Endothelial cell of umbilical vein (primary cell): ENCODE results near the gene CMBL. TPM values are rescaled to one million over a fixed set of nuclear protein-coding genes. Genes with fewer than 3 reads are reported as not detected.

Experiments
- BruUV-seq: library from RNA; stranded (reverse); fragments of 400-500 nt; replicated peaks from 2 replicates; lab custom pipeline; 2021; lab: Mats Ljungman, UMichigan
- CTCF ChIA-PET: fragments of 300-600, 350-600 bp; sonication (Branson Sonifier 250); formaldehyde crosslinking; loops from one replicate; lab custom pipeline; 2021; ENCODE audit warnings: antibody characterized with exemption, inconsistent platforms; lab: Charles Lee
- POLR2A ChIA-PET: fragments of 300-600, 350-600 bp; sonication (Branson Sonifier 250); formaldehyde crosslinking; loops from one replicate; lab custom pipeline; 2021; ENCODE audit warnings: antibody characterized with exemption, inconsistent platforms; lab: Charles Lee
- DNase-seq: peaks from one replicate; pipeline ENCODE4 v3.0.0-alpha.2; 2011; ENCODE audit warnings: low read depth, low spot score
- FAIRE-seq: peaks from 2 replicates; lab custom pipeline; 2011; peaks lifted over from hg19 to GRCh38; lab: Jason Lieb, UNC
- H2AFZ ChIP-seq: 2 replicates; pipeline ENCODE4 v1.6.0; 2012; ENCODE audit warnings: low read depth, low read length, control low read depth, inconsistent platforms
- H3K27ac ChIP-seq: 2 replicates; pipeline ENCODE4 v1.5.1; 2011; ENCODE audit warnings: low read depth, mild to moderate bottlenecking, control low read depth, low read length, moderate library complexity; ENCODE audit not compliant: insufficient read depth
- H3K27me3 ChIP-seq, 2 experiments: 2 replicates each; pipeline versions ENCODE4 v1.6.0 to v1.6.1; 2011; ENCODE audit warnings: low read length in 2 of 2, mixed read lengths in 1 of 2; ENCODE audit not compliant: control insufficient read depth in 2 of 2, insufficient read depth in 2 of 2
- H3K36me3 ChIP-seq, 2 experiments: 2 replicates in 1 of 2; 3 replicates in 1 of 2; pipeline ENCODE4 v1.5.1; 2011; ENCODE audit warnings: low read length in 2 of 2, mild to moderate bottlenecking in 1 of 2, moderate library complexity in 1 of 2; ENCODE audit not compliant: control insufficient read depth in 2 of 2, insufficient read depth in 2 of 2; ENCODE audit errors: extremely low read depth in 1 of 2
- H3K4me1 ChIP-seq: 3 replicates; pipeline ENCODE4 v1.5.1; 2011; ENCODE audit warnings: mild to moderate bottlenecking, low read length; ENCODE audit not compliant: control insufficient read depth, insufficient read depth; ENCODE audit errors: extremely low read depth
- H3K4me2 ChIP-seq: 2 replicates; pipeline ENCODE4 v1.6.1; 2011; ENCODE audit warnings: low read length, control low read depth, mixed read lengths; ENCODE audit not compliant: insufficient read depth
- H3K4me3 ChIP-seq, 3 experiments: fragments of 200-600 bp in 1 of 3; sonication (generic), shearing (Covaris generic) in 1 of 3; replicated peaks in 1 of 3; 2 replicates each; pipeline ENCODE4 v1.5.1; 2011 to 2016; ENCODE audit warnings: control low read depth in 3 of 3, low read length in 3 of 3, mild to moderate bottlenecking in 2 of 3, inconsistent platforms in 1 of 3, low read depth in 1 of 3, moderate library complexity in 1 of 3; ENCODE audit not compliant: insufficient read depth in 1 of 3
- H3K79me2 ChIP-seq: 2 replicates; pipeline ENCODE4 v1.6.0; 2012; ENCODE audit warnings: low read length, inconsistent platforms; ENCODE audit not compliant: control insufficient read depth, insufficient read depth
- H3K9ac ChIP-seq: replicated peaks from 2 replicates; pipeline ENCODE3; 2011; ENCODE audit warnings: low read length, control low read depth; ENCODE audit not compliant: insufficient read depth; ENCODE audit errors: extremely low read depth
- H3K9me1 ChIP-seq: replicated peaks from 3 replicates; pipeline ENCODE4 v1.6.0; 2011; ENCODE audit warnings: mild to moderate bottlenecking, low read length; ENCODE audit not compliant: control insufficient read depth, insufficient read depth; ENCODE audit errors: extremely low read depth
- H3K9me3 ChIP-seq: replicated peaks from 2 replicates; pipeline ENCODE4 v1.5.1; 2012; ENCODE audit warnings: low read length, inconsistent platforms; ENCODE audit not compliant: control insufficient read depth, insufficient read depth
- H4K20me1 ChIP-seq: replicated peaks from 2 replicates; pipeline ENCODE3; 2011; ENCODE audit warnings: mild to moderate bottlenecking, low read length; ENCODE audit not compliant: control insufficient read depth, insufficient read depth; ENCODE audit errors: extremely low read depth
- EZH2 ChIP-seq: IDR thresholded peaks from 2 replicates; pipeline ENCODE4 v1.6.1; 2012; ENCODE audit warnings: borderline replicate concordance, low read depth, mild to moderate bottlenecking, moderate library complexity, low read length, inconsistent platforms; ENCODE audit not compliant: severe bottlenecking
- FOS ChIP-seq: IDR thresholded peaks from 2 replicates; pipeline ENCODE4 v1.6.1; 2011; ENCODE audit warnings: mild to moderate bottlenecking, low read length, moderate library complexity, borderline replicate concordance; ENCODE audit not compliant: insufficient read depth
- GATA2 ChIP-seq: IDR thresholded peaks from 2 replicates; pipeline ENCODE4 v1.7.0; 2011; ENCODE audit warnings: low read depth, mild to moderate bottlenecking, moderate library complexity, mixed read lengths, low read length; ENCODE audit not compliant: insufficient read length, insufficient read depth
- JUN ChIP-seq: IDR thresholded peaks from 2 replicates; pipeline ENCODE4 v1.6.1; 2011; ENCODE audit warnings: borderline replicate concordance, low read depth; ENCODE audit not compliant: insufficient read length, insufficient read depth
- MYC ChIP-seq: IDR thresholded peaks from one replicate; pipeline ENCODE4 v1.6.1; 2011; ENCODE audit warnings: mild to moderate bottlenecking, low read depth, low read length
- POLR2A ChIP-seq: IDR thresholded peaks from 2 replicates; pipeline ENCODE4 v1.6.1; 2012; ENCODE audit warnings: low read depth, mild to moderate bottlenecking, control low read depth, low read length
- POLR2AphosphoS5 ChIP-seq: IDR thresholded peaks from 2 replicates; pipeline ENCODE4 v1.6.1; 2012; ENCODE audit warnings: low read depth, mild to moderate bottlenecking, control low read depth, low read length, moderate library complexity; ENCODE audit not compliant: insufficient read depth
- dilution Hi-C: fragments of 300-500 bp; cut with MboI; formaldehyde crosslinking; loops from one replicate; pipeline ENCODE4 v1.15.0; 2019; ENCODE audit warnings: low sequenced_read_pairs; ENCODE audit not compliant: extremely low pct_ligation_motif_present
- intact Hi-C: fragments of 100-400 bp; cut with micrococcal nuclease; formaldehyde crosslinking; loops from one replicate; pipeline ENCODE4 v1.10.0; 2022
- polyA plus RNA-seq, 4 experiments: library from polyadenylated mRNA; depleted of rRNA in 3 of 4; stranded (reverse) in 3 of 4; unstranded in 1 of 4; fragments of >200 nt; gene quantifications; 2 replicates each; pipeline versions ENCODE4 v1.2.1 to v1.2.3, GENCODE V29; 2011 to 2012; ENCODE audit warnings: missing spikeins in 1 of 4
- total RNA-seq: library from RNA; stranded (reverse); gene quantifications from 2 replicates; pipeline ENCODE4 v1.2.3, GENCODE V29; 2021
- TF ChIP-seq, protein P1 (sequence below): IDR thresholded peaks from 2 replicates; pipeline ENCODE4 v1.6.1; 2011; ENCODE audit not compliant: insufficient read depth, insufficient read length
- TF ChIP-seq, protein P2 (sequence below), 2 donors: IDR thresholded peaks; 1 replicate in 1 of 2; 2 replicates in 1 of 2; pipeline ENCODE4 v1.5.1; 2011; ENCODE audit warnings: low read length in 2 of 2, mild to moderate bottlenecking in 2 of 2, moderate library complexity in 2 of 2, control low read depth in 1 of 2, inconsistent platforms in 1 of 2, low read depth in 1 of 2; ENCODE audit not compliant: insufficient read depth in 1 of 2; ENCODE audit errors: extremely low read depth in 1 of 2

CMBL gene
- total and polyA plus RNA-seq, 2 donors (not counting 3 experiments of a cell fraction or from before 2014, with no cell fraction given): 15.9 to 19.8 TPM

DNA sequence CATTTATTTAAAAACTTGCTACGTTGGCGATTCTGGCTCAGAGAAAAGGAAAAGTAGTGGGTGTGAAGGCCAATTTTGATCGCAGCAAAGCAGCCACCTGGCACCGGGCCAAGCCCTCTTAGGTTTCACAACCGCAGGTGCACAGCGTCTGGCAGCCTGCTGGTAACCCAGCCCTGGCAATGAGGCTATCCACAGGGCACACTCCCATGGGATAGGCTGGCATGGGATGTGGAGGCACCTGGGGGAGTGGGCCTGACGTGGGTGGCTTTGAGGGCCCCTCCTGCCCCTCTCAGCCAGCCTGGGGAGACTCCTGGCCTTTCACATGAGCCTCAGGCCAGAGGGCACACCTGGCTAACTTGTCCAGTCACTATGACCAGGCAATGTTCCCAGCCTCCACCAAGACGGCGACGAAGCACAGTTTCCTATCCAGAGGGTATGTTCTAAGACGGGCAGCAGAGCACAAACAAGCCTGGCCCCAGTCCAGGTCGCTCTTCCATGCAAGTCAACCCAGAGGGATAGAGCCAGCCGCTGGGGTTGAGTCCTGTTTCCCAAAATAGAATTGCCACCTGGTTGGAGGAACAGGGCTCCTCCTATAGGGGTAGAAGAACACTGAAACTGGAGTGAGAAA, 19.0 kb downstream of the CMBL start:
- dilution Hi-C loops: no loop called here
- BruUV-seq: no TSS peak
- intact Hi-C loops: no loop called here
- no peak for FAIRE-seq
- no peaks in the 10 kb centered on the region for H3K27me3 ChIP-seq
- no peak overlapping the region for H2AFZ ChIP-seq
- H3K27ac ChIP-seq: no peak overlapping the region
- H3K9me1 ChIP-seq: no peaks in the 10 kb centered on the region
- no peaks in the 10 kb centered on the region for H3K9me3 ChIP-seq
- CTCF ChIA-PET: interaction anchor here (0.9 kb wide), 1 partner anchor 135 kb away, joined by 3 read pairs; no protein-coding TSS in a partner anchor
- no peaks in the 10 kb centered on the region for H3K79me2 ChIP-seq
- H3K4me1 ChIP-seq: no peaks in the 10 kb centered on the region
- no peak overlapping the region for H3K9ac ChIP-seq
- no peak overlapping the region for H3K4me2 ChIP-seq
- H4K20me1 ChIP-seq: no peaks in the 10 kb centered on the region
- TF ChIP-seq FOS (no peak), GATA2 (no peak), JUN (no peak), EZH2 (no peak), POLR2AphosphoS5 (no peak), MYC (no peak), POLR2A (no peak)
- TF ChIP-seq, protein P1, sequence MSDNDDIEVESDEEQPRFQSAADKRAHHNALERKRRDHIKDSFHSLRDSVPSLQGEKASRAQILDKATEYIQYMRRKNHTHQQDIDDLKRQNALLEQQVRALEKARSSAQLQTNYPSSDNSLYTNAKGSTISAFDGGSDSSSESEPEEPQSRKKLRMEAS: no peak
- TF ChIP-seq, protein P2, sequence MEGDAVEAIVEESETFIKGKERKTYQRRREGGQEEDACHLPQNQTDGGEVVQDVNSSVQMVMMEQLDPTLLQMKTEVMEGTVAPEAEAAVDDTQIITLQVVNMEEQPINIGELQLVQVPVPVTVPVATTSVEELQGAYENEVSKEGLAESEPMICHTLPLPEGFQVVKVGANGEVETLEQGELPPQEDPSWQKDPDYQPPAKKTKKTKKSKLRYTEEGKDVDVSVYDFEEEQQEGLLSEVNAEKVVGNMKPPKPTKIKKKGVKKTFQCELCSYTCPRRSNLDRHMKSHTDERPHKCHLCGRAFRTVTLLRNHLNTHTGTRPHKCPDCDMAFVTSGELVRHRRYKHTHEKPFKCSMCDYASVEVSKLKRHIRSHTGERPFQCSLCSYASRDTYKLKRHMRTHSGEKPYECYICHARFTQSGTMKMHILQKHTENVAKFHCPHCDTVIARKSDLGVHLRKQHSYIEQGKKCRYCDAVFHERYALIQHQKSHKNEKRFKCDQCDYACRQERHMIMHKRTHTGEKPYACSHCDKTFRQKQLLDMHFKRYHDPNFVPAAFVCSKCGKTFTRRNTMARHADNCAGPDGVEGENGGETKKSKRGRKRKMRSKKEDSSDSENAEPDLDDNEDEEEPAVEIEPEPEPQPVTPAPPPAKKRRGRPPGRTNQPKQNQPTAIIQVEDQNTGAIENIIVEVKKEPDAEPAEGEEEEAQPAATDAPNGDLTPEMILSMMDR (IDR thresholded peaks at IDR 0.05; ENCODE audit: extremely low read depth in 1 of 2, insufficient read depth in 1 of 2, low read depth in 1 of 2, low read length in 2 of 2): no peak
- no peak for DNase-seq
- no peaks in the 10 kb centered on the region for H3K36me3 ChIP-seq
- no peak overlapping the region for H3K4me3 ChIP-seq
- POLR2A ChIA-PET: no interaction called here
